A204.1 (cell line): ENCODE results near the gene MAGI2.
"Not testable (repeated sequence)": the region's sequence is repeated elsewhere in the genome, so short reads cannot be mapped to it uniquely, and the experiment has no call there.

Experiments
- FAIRE-seq: peaks from 2 replicates; lab custom pipeline; 2012; peaks lifted over from hg19 to GRCh38; lab: Jason Lieb, UNC

Gene MAGI2

GRCh38 chr7:79046061-79046460 lies 407.4 kb downstream of the MAGI2 start:
- FAIRE-seq = no peak

- FAIRE-seq = no peak
Observed at GRCh38 chr7:79037001-79037400, 416.5 kb downstream of the MAGI2 start.

DNA sequence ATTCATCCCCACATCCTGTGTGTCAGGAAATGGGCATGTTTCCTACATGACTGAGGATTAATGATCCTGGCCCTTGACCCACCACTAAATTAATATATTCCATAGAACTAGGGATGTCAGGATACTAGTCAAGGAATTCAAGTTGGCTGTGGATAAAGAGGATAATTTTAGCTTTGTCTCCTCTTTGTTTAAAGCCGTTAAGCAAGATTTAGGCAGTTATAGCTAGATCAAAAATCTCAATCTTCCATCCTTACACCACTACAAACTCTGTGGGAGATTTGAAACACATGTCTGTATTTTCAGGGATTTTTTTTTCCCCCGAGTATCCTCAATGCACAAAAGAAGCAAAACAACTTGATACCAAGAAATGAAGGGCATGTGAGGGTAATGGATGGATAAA lies 417.1 kb downstream of the MAGI2 start:
- no peak for FAIRE-seq

DNA sequence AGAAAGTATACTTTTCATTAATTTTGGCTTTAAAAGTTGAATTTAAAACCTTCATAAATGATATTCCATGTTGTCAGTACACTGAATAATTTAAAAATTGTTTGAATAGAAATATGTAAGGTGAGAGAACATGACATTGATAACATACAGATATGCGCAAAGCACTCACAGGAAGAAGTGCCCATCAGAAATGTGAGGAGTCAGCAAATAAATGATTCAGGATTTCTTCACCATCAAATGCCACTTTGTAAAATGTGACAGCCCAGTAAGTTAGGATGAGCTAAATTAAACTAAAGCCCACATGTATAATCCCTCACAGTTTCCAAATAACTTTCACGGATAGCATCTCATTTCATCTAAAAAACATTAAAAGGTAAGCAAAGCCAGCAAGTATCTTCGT lies 417.6 kb downstream of the MAGI2 start:
- FAIRE-seq = no peak

DNA sequence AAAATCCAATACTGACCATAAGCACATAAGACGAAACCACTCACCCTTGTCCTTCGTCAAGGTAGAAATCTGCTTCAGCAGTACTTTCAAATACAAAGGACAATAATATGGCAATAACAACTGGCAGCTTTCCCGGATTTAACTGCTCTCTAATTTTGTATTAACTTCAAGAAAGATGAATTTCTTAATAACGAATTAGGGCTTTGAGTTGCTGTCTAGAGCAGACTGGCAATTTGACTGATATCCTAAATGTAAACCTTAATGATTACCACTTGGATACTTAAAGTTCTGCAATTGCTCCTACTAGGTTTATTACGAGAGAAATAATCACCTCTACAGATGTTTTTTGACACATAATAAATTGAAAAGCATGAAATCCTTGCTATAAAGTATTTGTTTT lies 418.7 kb downstream of the MAGI2 start:
- no peak for FAIRE-seq

GRCh38 chr7:79019711-79020110 lies 433.8 kb downstream of the MAGI2 start:
- FAIRE-seq = not testable (repeated sequence)

DNA sequence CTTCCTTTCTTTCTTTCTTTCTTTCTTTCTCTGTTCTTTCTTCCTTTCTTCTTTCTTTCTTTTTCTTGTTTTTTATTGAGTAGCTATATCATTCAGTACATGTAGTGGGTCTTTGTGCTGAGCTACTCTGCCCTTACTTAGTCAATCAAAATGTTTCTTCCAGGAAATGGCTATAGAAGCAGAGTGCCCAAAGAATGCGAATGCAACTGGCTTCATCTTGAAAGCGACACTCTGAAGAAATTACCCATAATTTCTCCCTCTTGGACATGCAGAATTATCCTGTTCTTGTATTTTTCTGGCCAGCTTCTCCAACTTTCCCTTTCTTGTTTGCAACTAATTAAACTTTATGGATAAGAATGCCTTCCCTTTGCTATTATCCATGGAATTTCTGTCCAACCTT lies 441.5 kb downstream of the MAGI2 start:
- FAIRE-seq = no peak

- FAIRE-seq = no peak
Observed at GRCh38 chr7:79009647-79010046, 443.8 kb downstream of the MAGI2 start.

DNA sequence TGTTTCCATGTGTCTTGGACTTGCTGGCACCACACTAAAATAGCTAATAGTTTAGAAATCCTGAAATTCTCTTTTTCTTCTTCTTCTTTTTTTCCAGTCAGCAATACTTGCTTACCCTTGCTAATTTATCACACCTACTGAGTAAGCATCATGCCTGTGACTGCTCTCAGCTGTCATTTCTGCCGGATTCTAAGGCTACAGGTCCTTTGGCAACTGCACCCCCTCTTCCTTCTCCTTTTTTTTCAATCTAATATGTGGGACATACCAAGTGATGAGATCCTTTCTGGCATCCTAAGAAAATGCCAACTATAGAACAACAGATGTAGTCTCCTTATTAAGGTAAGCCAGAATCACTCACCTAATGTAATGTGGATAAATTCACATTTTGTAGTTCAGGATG lies 444.7 kb downstream of the MAGI2 start:
- no peak for FAIRE-seq

DNA sequence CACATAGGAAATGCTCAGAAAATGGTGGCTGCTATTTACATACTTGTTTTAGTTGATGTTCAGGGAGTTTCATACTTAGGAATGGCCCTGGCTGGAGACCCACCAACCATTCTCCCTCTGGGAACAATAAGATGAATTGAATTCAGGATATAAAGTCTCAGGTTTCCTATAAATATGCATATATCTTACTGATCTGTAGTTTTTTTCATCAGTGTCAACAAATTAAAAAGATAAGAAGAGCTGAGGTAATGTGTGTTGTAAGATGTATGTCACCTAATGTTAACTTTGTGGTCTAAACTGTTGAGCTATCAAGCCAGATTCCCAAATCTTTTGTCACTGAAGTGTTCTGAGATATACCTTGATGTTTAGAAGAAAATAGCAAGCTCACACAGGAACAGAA lies 457.5 kb downstream of the MAGI2 start:
- no peak for FAIRE-seq

DNA sequence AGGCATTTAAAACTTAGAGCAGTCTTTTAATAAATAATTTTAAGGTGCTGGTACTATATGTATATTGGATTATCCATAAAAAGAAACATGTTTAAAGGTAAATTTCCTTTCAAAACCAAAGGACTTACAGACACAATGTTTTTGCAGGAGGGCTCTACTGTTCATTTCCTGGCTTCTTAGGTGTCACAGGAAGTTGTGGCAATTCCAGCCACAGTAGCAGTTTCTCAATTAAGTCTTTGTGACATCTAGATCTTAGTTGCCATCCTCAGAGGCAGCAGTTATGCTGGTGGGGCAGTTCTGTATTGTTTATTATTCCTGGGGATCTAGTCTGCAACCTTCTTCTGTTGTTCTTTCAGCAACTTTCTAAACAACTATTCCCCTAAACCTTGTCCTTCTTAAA lies 460.1 kb downstream of the MAGI2 start:
- FAIRE-seq = no peak

DNA sequence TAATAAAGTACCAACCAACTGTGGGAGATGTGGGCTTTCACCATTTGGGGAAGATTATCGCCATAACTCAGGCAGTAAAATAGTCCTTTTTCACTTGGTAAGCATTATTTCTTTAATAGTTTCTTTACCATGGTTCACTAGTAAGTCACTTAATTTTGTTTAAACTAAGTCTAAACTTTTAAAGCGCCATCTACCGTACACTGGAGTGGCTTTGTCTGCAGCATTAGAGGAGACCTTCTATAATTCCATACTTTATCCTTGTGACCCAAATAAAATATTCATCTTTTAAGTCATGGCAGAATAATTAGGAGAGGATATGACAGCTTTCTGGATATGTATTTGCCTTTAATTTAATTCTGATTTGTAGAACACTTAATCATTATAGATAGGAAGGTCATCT lies 468.0 kb downstream of the MAGI2 start:
- no peak for FAIRE-seq

GRCh38 chr7:78983483-78983882 lies 470.0 kb downstream of the MAGI2 start:
- no peak for FAIRE-seq

- FAIRE-seq = no peak
Observed at GRCh38 chr7:78970440-78970916, 483.0 kb downstream of the MAGI2 start.

DNA sequence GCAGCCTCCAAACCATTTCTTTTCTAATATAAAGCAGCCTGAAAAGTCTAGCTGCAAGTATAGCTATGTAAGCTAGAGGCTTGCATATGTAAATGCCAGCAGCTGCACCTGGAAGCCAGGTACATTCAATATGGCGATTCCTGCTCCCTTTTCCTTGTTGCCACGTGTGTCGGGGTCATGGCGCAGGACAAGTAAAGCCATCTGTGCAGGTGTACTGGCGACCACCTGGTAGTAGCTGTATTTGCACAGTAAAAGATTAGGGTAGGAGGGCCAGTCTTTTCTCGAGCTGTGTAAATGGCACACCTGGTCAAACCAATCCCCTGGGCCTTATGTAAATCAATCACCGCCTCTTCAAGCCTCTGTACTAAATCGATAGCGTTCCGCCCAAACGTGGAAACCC lies 484.5 kb downstream of the MAGI2 start:
- no peak for FAIRE-seq

- FAIRE-seq = not testable (repeated sequence)
Observed at GRCh38 chr7:78967561-78967960, 485.9 kb downstream of the MAGI2 start.

GRCh38 chr7:78967046-78967445 lies 486.4 kb downstream of the MAGI2 start:
- FAIRE-seq = no peak

GRCh38 chr7:78959477-78959876 lies 494.0 kb downstream of the MAGI2 start:
- FAIRE-seq = no peak

DNA sequence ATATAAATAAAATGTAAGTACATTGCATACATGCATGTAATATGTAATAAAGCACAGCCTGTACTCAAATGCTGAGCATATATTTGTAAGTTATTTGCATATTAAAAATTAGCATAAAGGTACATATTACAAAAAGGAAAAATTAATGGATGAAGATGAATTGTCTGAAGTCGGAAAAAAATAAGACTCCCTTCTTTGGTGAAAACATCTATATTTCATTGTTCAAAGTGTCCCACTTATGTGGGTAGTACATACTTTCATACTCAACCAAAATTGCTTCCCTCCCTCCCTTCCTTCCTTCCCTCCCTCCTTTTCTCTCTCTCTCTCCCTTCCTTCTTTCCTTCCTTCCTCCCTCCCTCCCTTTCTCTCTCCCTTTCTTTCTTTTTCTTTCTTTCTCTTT lies 498.1 kb downstream of the MAGI2 start:
- FAIRE-seq = no peak

- FAIRE-seq = no peak
Observed at GRCh38 chr7:78953726-78954363, 499.6 kb downstream of the MAGI2 start.

DNA sequence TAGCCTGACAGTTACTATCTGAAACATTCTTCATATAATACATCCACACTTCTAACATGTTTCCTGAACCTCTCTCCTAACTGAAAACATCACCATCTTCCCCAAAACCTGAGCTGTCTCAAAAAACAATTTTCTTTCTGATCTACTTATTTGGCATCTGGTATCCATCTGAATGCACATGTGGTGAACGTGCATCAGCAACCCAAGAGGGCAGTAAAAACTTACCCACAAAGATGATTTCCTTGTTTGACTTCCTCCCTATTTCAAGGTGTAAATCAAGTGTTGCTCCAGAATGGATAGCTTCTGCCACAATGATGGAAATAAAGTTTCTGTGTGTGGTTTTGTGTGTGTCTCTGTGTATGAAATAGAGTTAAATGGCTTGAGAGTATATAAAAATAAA lies 500.4 kb downstream of the MAGI2 start:
- no peak for FAIRE-seq

- FAIRE-seq = no peak
Observed at GRCh38 chr7:78939669-78940068, 513.8 kb downstream of the MAGI2 start.

GRCh38 chr7:78924581-78924980 lies 528.9 kb downstream of the MAGI2 start:
- no peak for FAIRE-seq

DNA sequence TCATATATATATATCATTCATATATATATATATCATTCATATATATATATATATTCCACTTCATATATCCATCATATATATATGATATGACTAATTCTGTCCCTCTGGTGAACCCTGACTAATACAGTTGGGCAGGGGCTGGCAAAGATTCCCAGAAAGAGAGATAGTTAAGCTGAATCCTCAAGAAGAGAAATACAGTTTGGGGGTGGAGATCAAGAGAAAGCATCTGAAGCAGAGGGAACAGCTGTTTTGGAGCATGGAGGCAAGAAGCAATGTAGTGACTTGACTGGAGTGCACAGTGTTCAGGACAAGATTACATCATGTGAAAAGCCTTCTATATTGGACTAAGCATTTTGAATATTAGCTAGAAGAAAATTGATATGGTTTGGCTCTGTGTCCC lies 540.7 kb downstream of the MAGI2 start:
- FAIRE-seq = no peak

DNA sequence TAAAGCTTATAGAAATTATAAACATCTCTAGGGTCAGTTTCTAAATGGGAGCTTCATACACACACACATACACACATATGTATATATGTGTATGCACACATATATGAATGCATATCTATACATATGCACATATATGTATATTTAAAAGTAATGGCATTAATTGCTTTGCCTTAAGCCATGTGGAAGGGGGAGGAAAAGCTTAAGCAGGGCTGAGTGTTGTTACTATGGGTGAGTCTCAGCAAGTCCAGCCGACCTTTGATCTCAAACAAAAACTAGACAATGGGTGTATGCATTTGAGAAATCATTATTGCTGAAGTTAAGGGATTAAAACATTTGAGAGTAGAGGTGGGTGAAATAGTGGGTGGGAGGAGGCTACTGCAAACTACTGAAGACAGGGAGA lies 546.7 kb downstream of the MAGI2 start:
- no peak for FAIRE-seq
